PC-3 (cell line): ENCODE results near the gene TAL1.

ENCODE experiments used
- EZH2 ChIP-seq: fragments of 300-600 bp; sonication (generic); IDR thresholded peaks from one replicate; pipeline ENCODE4 v1.6.1; 2017; ENCODE audit warnings: antibody characterized with exemption, mild to moderate bottlenecking, low read length; ENCODE audit not compliant: unreplicated experiment
- EZH2phosphoT487 ChIP-seq: fragments of 300-600 bp; sonication (generic); IDR thresholded peaks from 2 replicates; pipeline ENCODE4 v1.6.1; 2018; ENCODE audit warnings: mild to moderate bottlenecking, antibody characterized with exemption, low read length, borderline replicate concordance
- TF ChIP-seq, protein P1 (sequence below): fragments of 300-600 bp; sonication (generic); conservative IDR thresholded peaks from 2 replicates; pipeline ENCODE4 v1.5.1; 2017; ENCODE audit warnings: antibody characterized with exemption, low read depth, mild to moderate bottlenecking, low read length

DNA sequence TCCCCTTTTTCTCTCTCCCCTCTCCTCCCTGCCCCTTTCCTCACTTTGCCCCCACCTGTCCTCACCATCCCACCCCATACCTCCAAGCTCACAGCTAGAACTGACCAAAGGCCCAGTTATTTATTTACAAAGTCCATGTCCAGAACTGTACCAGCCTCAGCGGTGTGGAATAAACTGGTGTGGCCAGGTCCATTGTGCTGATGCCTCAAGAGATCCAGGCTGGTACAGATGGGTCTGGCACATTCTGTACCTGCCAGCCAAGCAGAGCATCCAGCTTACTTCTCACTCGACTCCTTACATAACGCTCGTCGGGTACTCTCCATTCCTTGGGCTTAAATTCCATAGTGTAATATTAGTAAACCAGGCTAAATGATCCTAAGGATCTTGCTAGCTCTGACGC is 54.0 kb downstream of the TAL1 start:
- TF ChIP-seq, protein P1, sequence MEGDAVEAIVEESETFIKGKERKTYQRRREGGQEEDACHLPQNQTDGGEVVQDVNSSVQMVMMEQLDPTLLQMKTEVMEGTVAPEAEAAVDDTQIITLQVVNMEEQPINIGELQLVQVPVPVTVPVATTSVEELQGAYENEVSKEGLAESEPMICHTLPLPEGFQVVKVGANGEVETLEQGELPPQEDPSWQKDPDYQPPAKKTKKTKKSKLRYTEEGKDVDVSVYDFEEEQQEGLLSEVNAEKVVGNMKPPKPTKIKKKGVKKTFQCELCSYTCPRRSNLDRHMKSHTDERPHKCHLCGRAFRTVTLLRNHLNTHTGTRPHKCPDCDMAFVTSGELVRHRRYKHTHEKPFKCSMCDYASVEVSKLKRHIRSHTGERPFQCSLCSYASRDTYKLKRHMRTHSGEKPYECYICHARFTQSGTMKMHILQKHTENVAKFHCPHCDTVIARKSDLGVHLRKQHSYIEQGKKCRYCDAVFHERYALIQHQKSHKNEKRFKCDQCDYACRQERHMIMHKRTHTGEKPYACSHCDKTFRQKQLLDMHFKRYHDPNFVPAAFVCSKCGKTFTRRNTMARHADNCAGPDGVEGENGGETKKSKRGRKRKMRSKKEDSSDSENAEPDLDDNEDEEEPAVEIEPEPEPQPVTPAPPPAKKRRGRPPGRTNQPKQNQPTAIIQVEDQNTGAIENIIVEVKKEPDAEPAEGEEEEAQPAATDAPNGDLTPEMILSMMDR: no peak
- TF ChIP-seq EZH2 (no peak), EZH2phosphoT487 (no peak)
